GM19395 (cell line): ENCODE measurements around the gene NFATC2.
A peak's percentile ranks its signal among the peaks of the same experiment; 100 is the strongest.

ENCODE experiments used
- ATAC-seq: cut with Tn5 transposase; IDR thresholded peaks from one replicate; pipeline ENCODE4 v1.9.1; 2021; ENCODE audit warnings: mild to moderate bottlenecking, moderate library complexity; ENCODE audit not compliant: unreplicated experiment

Gene NFATC2

GRCh38 chr20:51437182-51437924 is 105.2 kb downstream of the NFATC2 start:
- no peak for ATAC-seq

GRCh38 chr20:51434580-51435247 is 107.8 kb downstream of the NFATC2 start:
- ATAC-seq = no peak

- no peak for ATAC-seq
These were observed 108.5 kb downstream of the NFATC2 start for GRCh38 chr20:51434026-51434425.

GRCh38 chr20:51432875-51433274 is 109.6 kb downstream of the NFATC2 start:
- ATAC-seq = no peak

GRCh38 chr20:51432251-51432784 is 110.2 kb downstream of the NFATC2 start:
- ATAC-seq = no peak

DNA sequence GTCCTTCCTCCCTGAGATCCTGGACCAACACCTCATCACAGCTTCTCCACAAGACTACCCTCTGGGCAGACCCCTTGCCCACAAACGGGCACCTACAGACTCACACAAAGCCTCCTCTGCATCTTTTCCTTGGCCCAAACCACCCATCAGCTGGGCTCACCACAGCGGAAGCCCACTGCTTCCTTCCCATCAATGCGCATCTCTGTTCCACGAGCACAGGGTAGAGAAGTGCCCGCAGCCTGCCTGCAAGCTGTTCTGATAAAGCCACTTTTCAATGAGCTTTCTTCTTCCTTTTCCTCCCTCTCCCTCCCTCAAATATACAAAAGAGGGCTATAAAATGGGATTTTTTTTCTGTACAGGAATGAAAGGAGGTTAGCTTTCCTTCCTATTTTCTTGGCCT is 111.2 kb downstream of the NFATC2 start:
- ATAC-seq = no peak

GRCh38 chr20:51430198-51430950 is 112.1 kb downstream of the NFATC2 start:
- no peak for ATAC-seq

GRCh38 chr20:51429696-51430095 is 112.8 kb downstream of the NFATC2 start:
- ATAC-seq = no peak

DNA sequence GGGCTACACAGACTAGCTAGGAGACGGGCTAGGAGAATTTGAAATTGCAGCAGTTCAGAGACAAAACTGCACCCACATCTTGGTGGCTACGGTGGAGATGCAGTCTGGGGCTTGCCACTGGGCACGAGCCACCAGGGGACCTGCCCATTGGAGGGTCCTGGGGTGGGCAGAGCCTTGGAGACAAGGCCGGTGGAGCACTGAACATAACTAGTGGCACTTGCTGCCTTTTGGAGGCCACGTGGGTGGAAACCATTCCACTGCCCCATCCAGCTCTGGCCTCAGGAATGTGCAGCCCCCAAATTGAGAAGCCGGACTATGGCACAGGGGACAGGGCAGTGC is 113.4 kb downstream of the NFATC2 start:
- ATAC-seq = no peak

DNA sequence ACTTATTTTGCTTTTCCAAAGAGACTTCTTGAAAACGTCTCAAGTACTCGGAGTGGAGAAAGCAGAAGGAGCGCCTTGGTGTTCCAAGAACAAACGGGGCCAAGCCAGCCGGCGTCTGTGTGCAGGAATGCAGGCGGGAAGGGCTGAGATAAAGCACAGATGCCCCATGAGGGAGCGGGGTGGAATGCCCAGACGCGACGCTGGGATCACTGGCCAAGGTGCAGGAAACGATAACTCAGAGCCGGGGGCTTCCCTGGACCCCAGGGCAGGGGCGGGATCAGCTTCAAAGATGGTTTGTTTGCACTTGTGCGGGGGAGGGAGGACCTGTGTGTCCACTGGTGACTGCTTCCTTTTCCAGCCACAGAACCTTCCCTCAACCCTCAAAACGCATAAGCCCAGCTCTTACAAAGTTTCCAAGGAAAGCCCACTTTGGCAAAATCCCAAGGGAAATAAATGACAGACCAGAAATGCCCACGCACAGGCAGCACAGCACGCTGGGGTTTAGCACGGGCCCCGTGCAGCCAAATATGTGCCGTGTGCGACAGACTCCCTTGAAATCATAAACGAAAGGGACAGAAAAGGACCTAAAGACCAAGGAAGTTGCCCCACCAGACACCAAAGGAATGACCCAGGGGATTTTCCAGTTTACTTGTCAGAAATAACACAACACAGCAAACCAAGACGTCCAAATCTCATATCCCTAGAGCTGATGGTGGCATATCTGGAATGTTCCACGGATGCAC is 113.9 kb downstream of the NFATC2 start:
- ATAC-seq = no peak

GRCh38 chr20:51427651-51428291 is 114.7 kb downstream of the NFATC2 start:
- no peak for ATAC-seq

GRCh38 chr20:51426718-51427650 is 115.5 kb downstream of the NFATC2 start:
- no peak for ATAC-seq

DNA sequence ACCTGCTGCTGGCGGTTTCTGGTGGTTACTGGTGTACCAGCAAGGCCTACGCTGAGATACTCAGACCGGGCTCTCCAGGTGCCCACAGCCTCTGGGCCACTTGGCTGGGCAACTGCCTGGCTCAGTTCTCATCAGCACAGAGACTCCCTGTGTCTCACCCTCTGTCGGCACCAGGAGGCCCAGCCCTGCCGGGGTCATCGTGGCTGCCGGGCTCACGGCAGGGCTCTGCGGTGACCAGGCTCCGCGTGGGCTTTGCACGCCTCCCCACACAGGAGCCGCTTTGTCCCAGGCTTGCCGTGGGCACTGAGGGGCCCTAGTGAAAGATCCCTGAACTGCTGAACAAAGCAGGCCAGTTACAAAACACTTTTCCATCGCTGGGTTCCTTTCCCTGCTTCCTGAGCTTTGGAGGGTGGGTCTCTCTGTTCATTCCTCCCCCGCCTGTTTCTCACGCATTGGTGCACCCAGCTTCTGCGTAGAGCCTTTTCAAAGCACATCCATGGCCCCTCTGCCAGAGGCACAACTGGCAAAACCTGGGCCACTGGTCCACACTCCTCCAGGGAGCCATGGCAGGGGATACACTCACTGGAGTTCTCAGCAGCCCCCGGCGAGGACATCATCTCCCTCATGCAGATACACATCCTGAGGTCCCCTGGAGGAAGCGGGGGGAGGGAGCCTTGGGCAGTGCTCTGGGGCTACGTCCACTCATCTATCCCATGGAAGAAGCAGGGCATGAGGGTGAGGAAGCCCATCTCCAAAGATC is 117.0 kb downstream of the NFATC2 start:
- ATAC-seq = no peak

DNA sequence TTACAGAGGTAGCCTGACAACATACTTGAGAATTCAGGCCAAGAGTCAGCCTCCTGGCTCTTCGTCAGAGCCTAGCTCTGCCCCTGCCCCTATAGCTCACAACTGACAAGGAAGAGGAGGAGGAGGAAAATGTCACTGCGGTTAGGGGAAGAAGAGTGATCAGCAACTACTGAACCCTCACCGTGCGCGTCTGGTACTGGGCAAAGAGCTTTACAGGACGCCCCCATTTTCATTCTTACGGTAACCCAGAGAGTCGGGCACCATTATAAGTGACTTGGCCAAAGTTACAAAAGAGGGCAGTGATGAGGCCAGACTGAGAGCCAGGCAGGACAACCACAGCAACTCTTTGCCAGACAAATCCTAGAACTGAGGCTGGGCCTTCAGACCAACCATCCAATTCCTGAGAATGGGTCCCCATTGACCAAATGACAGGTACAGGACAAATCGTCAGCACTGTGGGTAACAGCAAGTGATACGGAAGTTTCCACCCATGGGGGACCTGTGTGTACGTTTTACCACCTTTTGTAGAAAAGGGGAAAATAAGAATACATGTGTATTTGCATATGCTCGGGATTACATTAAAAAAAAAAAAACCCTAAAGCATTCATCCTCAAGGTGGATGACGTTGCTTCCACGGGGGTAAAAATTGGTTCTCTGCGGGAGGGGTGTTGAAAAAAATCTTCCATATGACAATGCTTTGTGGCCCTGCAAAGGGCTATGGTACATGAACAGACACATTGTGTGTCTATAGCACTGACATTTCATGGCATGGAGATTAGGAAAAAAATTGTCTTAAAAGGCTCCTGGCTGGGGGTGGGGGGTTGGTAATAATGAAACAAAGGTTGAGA is 118.0 kb downstream of the NFATC2 start:
- ATAC-seq = no peak

DNA sequence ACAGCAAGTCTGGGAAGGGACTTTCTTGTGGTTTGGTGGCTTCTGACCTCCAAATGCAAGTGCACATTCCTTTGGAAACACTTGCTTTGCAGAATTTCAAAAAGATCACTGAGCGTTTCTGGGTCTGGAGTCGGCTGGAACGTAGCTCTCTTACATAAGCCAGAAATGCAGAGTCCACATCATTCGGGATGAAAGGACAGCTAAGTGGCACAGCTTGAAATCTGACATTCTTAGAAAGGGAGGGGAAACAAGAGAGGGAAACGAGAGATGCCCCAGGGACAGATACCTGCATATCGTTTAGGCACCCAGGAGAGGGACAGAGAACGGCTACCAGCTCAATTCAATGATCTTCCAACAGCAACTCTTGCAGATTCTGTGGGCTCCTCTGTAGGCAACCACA is 118.7 kb downstream of the NFATC2 start:
- no peak for ATAC-seq

- ATAC-seq = peak; percentile 85
These were observed 119.2 kb downstream of the NFATC2 start for GRCh38 chr20:51423290-51423667.

DNA sequence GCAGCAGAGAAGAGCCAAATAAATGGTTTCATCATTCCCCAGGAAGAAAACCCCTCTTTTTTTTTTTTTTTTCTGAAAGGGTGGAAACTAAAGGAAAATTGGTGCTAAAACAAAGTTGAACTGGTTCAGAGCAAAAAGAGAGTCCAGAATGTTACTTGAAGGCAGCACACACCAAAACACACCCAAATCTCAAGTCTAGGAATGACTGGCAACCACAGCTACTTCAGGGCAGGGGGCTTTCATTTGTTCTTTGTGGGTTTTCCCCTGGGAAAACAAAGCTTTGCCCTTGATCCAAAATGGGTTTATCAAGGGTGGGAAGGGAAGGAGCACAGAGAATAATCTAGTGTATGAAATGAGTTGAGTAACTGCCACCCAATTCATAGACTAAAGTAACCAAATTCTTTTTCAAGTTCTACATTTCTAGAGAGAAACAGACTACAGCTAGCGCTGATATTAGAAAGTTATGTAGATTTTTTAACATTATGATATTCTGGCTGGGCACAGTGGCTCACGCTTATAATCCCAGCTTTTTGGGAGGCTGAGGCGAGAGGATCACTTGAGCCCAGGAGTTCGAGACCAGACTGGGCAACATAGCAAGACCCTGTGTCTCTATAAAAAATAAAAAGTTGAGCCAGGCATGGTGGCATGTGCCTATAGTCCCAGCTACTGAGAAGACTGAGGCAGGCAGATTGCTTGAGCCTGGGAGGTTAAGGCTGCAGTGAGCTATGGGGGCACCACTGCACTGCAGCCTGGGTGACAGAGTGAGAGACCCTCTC is 119.8 kb downstream of the NFATC2 start:
- peak; percentile 15 for ATAC-seq
